Measurements from ENCODE around the gene CALD1. TPM values are rescaled to one million over a fixed set of nuclear protein-coding genes. Genes with fewer than 3 reads are reported as not detected.
A peak's percentile ranks its signal among the peaks of the same experiment; 100 is the strongest.

CALD1 gene
- total RNA-seq, 1 donor from 2014 or later: 2.3 TPM

DNA sequence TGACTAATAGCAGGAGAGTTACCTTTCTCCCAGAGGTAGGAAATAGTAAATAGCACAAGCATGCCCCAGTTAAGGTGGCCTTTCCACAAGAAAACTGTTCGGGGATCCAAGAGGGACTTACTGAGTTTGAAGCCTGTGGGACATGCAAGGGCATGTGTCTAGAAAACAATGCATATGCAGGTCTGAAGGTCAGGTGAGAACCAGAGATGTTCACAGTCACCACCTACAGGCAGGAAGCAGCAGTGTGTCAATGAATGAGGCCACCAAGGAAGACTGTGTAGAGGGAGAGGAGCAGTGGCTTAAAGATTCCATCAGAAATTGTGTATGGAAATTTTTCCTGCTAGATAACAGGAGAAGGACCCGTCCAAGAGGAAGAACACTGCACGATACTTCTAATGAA, 66.0 kb downstream of the CALD1 start:
- no peak for DNase-seq (ENCODE audit: low spot score)
- no peak overlapping the region for H3K4me3 Mint-ChIP-seq
- intact Hi-C loops (cut with micrococcal nuclease): no loop called here
- peaks cover 15% of the 10 kb centered on the region for H3K4me1 Mint-ChIP-seq (ENCODE audit: low read depth)
- peaks cover 2% of the 10 kb centered on the region for H3K36me3 Mint-ChIP-seq (ENCODE audit: low read depth)
- H3K27me3 Mint-ChIP-seq (ENCODE audit: insufficient read depth): no peaks in the 10 kb centered on the region
- no peak overlapping the region for H3K27ac Mint-ChIP-seq
- no peaks in the 10 kb centered on the region for H3K9me3 Mint-ChIP-seq

DNA sequence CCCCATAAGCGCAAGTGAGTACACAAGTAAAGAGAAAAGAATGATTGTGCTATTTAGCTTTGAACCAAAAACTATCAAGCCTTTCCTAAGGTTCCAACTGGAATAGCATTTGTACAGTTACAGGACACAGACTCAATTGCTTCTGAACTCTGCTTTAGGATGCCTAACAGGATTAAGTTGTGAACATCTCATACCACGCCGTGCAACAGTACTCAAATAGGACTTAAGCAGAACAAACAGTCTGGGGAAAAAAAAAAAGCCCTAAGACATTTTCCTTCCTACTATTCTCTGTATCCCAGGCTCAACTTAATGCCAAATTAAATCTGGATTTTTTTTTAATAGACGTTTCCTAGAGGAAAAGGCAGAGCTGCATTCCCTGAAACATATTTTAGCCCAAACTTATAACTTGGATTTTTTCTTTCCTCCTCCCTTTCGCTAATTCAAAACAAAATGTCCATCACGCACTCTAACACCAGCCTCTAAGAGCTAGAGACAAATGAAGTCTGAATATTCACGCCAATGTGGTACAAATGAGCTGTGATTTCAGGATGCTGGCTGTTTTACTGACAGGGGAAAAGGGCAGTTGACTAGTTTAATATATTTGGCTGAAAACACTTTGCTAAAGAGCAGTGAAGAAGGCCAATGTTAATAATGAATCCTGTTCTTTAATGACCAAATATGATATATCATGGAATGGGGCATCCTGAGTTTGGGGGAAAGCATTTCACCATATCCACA, 68.6 kb downstream of the CALD1 start:
- Mint-ChIP-seq H3K27me3 (ENCODE audit: insufficient read depth) (no peaks in the 10 kb centered on the region), H3K9me3 (no peaks in the 10 kb centered on the region), H3K27ac (no peak overlapping the region), H3K36me3 (ENCODE audit: low read depth) (peaks cover 4% of the 10 kb centered on the region), H3K4me3 (no peak overlapping the region), H3K4me1 (ENCODE audit: low read depth) (peaks cover 23% of the 10 kb centered on the region)
- no peak for DNase-seq (ENCODE audit: low spot score)
- intact Hi-C loops (cut with micrococcal nuclease): no loop called here

GRCh38 chr7:134850066-134850465, 70.6 kb downstream of the CALD1 start:
- Mint-ChIP-seq H3K36me3 (ENCODE audit: low read depth) (peaks cover 8% of the 10 kb centered on the region), H3K4me3 (no peak overlapping the region), H3K9me3 (no peaks in the 10 kb centered on the region), H3K4me1 (ENCODE audit: low read depth) (peaks cover 24% of the 10 kb centered on the region), H3K27ac (no peak overlapping the region), H3K27me3 (ENCODE audit: insufficient read depth) (no peaks in the 10 kb centered on the region)
- intact Hi-C loops (cut with micrococcal nuclease): no loop called here
- DNase-seq (ENCODE audit: low spot score): no peak

DNA sequence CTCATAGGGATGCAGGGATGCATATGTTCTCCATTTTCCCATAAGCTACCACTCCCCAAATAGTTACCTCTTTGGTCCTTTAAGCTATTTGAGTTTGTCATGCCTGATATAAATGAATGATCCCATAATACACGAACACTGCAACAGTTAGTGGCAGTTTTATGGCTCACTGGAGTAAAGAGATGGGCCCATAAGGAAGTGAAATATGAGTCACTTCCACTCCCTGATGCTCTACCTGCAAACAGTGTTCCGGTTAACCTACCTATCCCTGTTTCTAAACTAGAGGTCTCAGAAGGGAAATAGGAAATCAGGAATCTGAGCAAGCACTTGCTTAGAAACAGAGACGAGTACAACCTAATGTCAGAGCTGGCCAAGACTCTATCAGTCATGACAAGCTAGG, 71.7 kb downstream of the CALD1 start:
- Mint-ChIP-seq H3K27ac (no peak overlapping the region), H3K9me3 (peaks cover 5% of the 10 kb centered on the region), H3K27me3 (ENCODE audit: insufficient read depth) (no peaks in the 10 kb centered on the region), H3K36me3 (ENCODE audit: low read depth) (peaks cover 9% of the 10 kb centered on the region), H3K4me3 (no peak overlapping the region), H3K4me1 (ENCODE audit: low read depth) (peaks cover 27% of the 10 kb centered on the region)
- DNase-seq (ENCODE audit: low spot score): no peak
- intact Hi-C loops (cut with micrococcal nuclease): no loop called here

DNA sequence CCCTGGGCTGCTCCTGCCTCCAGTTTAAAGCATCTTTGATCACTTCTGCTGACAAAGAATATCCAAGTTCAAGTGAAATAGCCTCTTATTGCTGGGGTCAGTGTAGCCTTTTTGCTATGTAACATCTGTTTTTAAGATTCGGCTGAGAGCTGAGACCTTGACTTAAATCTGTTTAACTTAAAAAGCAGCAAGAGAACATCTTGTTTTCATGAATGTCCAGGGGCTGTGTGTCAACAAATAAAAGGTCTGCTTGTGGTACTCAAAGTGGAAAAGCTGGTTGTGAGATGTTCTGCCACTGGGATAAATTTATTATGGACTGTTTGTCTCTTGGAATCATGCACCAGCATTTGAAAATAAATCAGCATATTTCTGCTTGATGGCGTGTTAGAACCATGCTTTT, 73.2 kb downstream of the CALD1 start:
- peaks cover 5% of the 10 kb centered on the region for H3K9me3 Mint-ChIP-seq
- no peak overlapping the region for H3K4me3 Mint-ChIP-seq
- intact Hi-C loops (cut with micrococcal nuclease): no loop called here
- no peaks in the 10 kb centered on the region for H3K27me3 Mint-ChIP-seq (ENCODE audit: insufficient read depth)
- H3K36me3 Mint-ChIP-seq (ENCODE audit: low read depth): peaks cover 8% of the 10 kb centered on the region
- H3K27ac Mint-ChIP-seq: no peak overlapping the region
- peaks cover 35% of the 10 kb centered on the region for H3K4me1 Mint-ChIP-seq (ENCODE audit: low read depth)
- no peak for DNase-seq (ENCODE audit: low spot score)

DNA sequence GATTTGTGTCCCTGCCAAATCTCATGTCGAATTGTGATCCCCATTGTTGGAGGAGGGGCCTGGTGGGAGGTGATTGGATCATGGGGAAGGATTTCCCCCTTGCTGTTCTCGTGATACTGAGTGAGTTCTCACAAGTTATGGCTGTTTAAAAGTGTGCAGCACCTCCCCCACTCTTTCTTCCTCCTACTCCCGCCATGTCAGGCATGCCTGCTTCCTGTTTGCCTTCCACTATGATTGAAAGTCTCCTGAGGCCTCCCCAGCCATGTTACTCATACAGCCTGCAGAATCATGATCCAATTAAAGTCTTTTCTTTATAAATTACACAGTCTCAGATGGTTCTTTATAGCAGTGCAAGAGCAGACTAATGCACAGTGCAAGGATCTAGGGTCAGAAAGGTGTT, 75.4 kb downstream of the CALD1 start:
- DNase-seq (ENCODE audit: low spot score): no peak
- Mint-ChIP-seq H3K27ac (no peak overlapping the region), H3K27me3 (ENCODE audit: insufficient read depth) (no peaks in the 10 kb centered on the region), H3K36me3 (ENCODE audit: low read depth) (peaks cover 10% of the 10 kb centered on the region), H3K4me1 (ENCODE audit: low read depth) (peaks cover 38% of the 10 kb centered on the region), H3K9me3 (peaks cover 5% of the 10 kb centered on the region), H3K4me3 (no peak overlapping the region)
- intact Hi-C loops (cut with micrococcal nuclease): no loop called here

DNA sequence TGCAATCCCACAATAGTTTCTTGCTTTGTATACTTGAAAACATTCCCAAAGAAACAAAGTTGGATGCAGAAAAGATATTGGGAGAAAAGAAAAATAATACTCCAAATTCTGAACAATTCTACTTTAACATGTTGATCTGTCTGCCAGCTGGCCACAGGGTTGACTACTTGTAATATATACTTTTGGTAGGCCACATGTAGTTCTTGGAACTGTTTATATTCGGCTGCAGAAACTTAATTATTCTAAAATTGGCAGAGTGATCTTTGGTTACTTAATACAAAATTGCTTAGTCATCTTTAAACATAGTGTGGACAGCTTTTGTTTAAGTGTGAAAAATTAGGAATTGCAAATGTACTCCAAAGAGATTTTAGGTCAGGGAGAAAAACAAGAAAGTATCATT, 76.0 kb downstream of the CALD1 start:
- H3K4me1 Mint-ChIP-seq (ENCODE audit: low read depth): peaks cover 35% of the 10 kb centered on the region
- H3K27me3 Mint-ChIP-seq (ENCODE audit: insufficient read depth): no peaks in the 10 kb centered on the region
- intact Hi-C loops (cut with micrococcal nuclease): no loop called here
- peaks cover 12% of the 10 kb centered on the region for H3K36me3 Mint-ChIP-seq (ENCODE audit: low read depth)
- DNase-seq (ENCODE audit: low spot score): no peak
- no peak overlapping the region for H3K4me3 Mint-ChIP-seq
- H3K9me3 Mint-ChIP-seq: peaks cover 5% of the 10 kb centered on the region
- H3K27ac Mint-ChIP-seq: peak overlapping the region; percentile 34

DNA sequence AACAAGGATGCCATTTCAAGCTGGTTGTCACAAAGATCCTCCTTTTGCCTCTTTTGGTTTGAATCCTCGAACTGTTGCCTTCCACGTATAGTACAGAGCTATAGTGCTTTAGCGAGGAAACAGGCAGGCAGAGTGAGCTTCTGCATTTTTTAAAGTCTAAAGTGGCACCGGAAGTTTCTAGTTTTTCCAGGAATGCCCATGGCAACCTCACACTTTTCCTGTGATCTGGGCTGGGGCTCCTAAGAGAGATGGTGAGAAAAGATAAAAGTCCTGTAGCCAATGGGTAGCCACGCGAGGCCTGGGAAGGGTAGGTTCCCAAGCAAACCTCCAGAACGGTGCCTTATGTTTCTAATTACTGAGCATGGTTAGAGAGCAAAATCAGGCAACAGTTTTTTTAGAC, 76.7 kb downstream of the CALD1 start:
- Mint-ChIP-seq H3K4me3 (peak overlapping the region; percentile 28), H3K36me3 (ENCODE audit: low read depth) (peaks cover 10% of the 10 kb centered on the region), H3K9me3 (peaks cover 5% of the 10 kb centered on the region), H3K27ac (peak overlapping the region; percentile 48), H3K27me3 (ENCODE audit: insufficient read depth) (no peaks in the 10 kb centered on the region), H3K4me1 (ENCODE audit: low read depth) (peaks cover 29% of the 10 kb centered on the region)
- no peak for DNase-seq (ENCODE audit: low spot score)
- intact Hi-C loops (cut with micrococcal nuclease): no loop called here

DNA sequence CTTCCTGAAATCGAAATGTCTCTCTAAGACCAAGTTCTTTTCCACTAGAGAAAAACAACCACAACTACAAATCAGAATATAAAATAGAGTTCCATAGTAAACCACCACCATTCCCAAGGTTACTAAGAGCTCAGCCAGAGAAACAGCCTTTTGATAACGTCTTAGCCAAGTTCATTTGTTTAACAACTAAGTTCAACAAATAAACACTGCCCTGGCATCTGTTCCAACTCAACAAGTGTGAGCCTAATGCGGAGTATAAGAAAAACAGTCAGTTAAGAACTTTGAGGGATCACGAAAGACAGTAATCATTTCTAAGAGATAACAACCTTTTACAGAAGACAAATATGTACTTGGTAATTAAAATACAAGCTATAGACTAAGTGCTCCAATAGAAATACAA, 77.3 kb downstream of the CALD1 start:
- H3K36me3 Mint-ChIP-seq (ENCODE audit: low read depth): peaks cover 10% of the 10 kb centered on the region
- peaks cover 28% of the 10 kb centered on the region for H3K4me1 Mint-ChIP-seq (ENCODE audit: low read depth)
- peak overlapping the region; percentile 67 for H3K27ac Mint-ChIP-seq
- H3K4me3 Mint-ChIP-seq: no peak overlapping the region
- H3K9me3 Mint-ChIP-seq: peaks cover 9% of the 10 kb centered on the region
- DNase-seq (ENCODE audit: low spot score): no peak
- intact Hi-C loops (cut with micrococcal nuclease): no loop called here
- no peaks in the 10 kb centered on the region for H3K27me3 Mint-ChIP-seq (ENCODE audit: insufficient read depth)

DNA sequence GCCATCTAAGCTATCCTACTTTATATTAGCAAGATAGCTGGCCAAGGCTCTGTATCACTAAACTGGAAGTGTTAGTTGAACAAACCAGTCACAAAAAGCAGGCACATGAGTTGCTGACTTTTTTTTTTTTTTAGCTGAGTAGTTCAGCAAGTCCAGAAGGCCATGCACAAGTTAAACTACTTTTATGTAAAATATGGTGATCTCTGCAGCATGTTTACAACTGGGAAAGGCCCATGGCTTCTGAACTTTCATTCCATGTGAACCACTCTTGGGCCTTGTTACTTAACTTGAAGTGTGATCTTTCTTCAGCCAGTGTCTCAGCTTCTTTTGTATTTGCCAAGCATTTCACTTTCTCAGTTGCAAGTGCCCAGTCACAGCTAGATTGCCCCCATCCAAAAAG, 78.5 kb downstream of the CALD1 start:
- Mint-ChIP-seq H3K4me1 (ENCODE audit: low read depth) (peaks cover 28% of the 10 kb centered on the region), H3K27ac (no peak overlapping the region), H3K9me3 (peaks cover 10% of the 10 kb centered on the region), H3K4me3 (no peak overlapping the region), H3K36me3 (ENCODE audit: low read depth) (peaks cover 12% of the 10 kb centered on the region), H3K27me3 (ENCODE audit: insufficient read depth) (no peaks in the 10 kb centered on the region)
- no peak for DNase-seq (ENCODE audit: low spot score)
- intact Hi-C loops (cut with micrococcal nuclease): no loop called here

DNA sequence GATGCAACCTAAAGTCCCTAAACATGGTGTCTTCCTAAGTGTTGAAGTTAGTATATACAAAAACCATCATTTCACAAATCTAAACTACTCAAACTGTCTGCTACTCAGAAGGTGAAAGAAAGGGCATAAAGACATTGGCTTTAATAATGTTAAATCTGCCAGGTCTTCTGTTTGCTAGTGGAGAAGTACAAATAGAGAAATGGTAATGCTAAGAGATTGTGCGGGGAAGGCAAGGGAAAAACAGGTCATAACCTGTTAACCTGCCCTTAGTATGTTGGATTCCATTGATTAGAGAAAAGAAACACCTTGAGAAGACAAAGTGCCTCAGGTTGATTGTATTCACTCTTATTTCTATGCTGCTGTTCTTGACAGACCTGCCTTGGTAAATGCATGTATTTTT, 80.3 kb downstream of the CALD1 start:
- H3K27me3 Mint-ChIP-seq (ENCODE audit: insufficient read depth): no peaks in the 10 kb centered on the region
- H3K4me1 Mint-ChIP-seq (ENCODE audit: low read depth): peaks cover 35% of the 10 kb centered on the region
- H3K27ac Mint-ChIP-seq: no peak overlapping the region
- H3K36me3 Mint-ChIP-seq (ENCODE audit: low read depth): peaks cover 12% of the 10 kb centered on the region
- H3K9me3 Mint-ChIP-seq: peaks cover 10% of the 10 kb centered on the region
- no peak overlapping the region for H3K4me3 Mint-ChIP-seq
- no peak for DNase-seq (ENCODE audit: low spot score)
- intact Hi-C loops (cut with micrococcal nuclease): loop anchor here (10.0 kb wide), 1 partner anchor 355 kb away; the partner anchor contains the start of gene WDR91

DNA sequence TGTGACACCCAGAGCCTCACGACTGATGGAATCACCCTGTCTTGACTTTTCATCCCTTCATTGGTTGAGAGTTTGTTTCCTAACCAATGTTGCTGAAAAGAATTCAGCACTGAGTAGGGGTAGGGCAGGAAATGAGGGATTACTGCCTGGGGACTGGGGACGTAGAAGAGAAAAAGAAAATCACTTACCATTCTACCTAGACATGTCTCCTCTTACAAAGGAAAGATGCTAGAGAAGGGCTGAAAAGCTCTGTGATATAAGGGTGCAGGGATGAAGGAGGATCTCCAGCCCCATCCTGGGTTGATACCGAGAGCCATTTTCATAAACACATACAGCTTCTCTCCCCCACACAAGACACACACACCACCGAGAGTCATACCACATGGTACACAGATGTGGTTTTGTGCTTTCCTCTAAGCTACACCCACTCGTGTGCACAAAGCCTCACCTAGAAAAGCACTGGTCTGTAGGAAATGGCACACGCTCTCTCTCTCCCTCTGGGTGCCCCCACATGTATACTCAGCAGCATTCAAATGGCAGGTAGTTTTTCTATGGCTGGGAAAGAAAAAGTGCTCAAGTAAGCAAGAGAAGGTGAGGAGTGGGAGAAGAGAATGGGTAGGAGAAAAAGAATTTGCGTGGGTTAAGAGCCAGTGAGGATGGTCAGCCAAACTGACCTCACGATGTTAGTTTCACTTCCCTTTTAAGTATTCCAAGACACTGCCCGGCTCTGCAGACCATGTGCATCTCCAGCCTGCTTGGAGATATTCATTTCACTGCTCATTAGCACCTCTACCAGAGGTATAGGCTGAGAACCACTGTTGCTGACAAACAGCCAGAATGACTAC, 85.8 kb downstream of the CALD1 start:
- intact Hi-C loops (cut with micrococcal nuclease): loop anchor here (1.0 to 10.0 kb wide), 6 partner anchors 55 to 350 kb away; partner anchors contain the start of genes BPGM, CYREN and WDR91
- peak overlapping the region; percentile 49 for H3K27ac Mint-ChIP-seq

DNA sequence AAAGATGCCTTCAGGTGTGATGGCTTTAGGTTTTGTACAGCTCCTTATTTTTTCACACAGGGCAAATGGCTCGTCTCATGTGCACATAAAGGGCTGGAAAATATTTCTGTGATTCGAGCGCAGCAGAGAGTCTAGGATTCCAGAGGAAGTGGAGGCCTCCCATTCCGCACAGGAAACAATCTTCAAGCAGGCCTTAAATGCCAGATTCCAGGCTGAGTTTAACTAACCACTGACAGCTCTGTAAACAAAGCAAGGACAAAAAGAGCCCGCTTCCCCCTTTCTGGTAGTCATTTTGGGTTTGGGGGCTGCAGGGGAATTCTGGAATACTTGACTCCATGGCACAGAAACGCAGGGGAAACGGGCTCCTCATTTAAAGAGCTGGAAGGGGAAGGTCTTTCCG, 87.2 kb downstream of the CALD1 start:
- H3K9me3 Mint-ChIP-seq: peaks cover 1% of the 10 kb centered on the region
- peaks cover 3% of the 10 kb centered on the region for H3K36me3 Mint-ChIP-seq (ENCODE audit: low read depth)
- peaks cover 34% of the 10 kb centered on the region for H3K4me1 Mint-ChIP-seq (ENCODE audit: low read depth)
- no peaks in the 10 kb centered on the region for H3K27me3 Mint-ChIP-seq (ENCODE audit: insufficient read depth)
- H3K27ac Mint-ChIP-seq: no peak overlapping the region
- no peak for DNase-seq (ENCODE audit: low spot score)
- intact Hi-C loops (cut with micrococcal nuclease): loop anchor here (5.0 to 10.0 kb wide), 4 partner anchors 114 to 348 kb away; partner anchors contain the start of genes BPGM, CYREN and WDR91
- H3K4me3 Mint-ChIP-seq: no peak overlapping the region

More for the DNA sequence above, 85.8 kb downstream of the CALD1 start:
- Mint-ChIP-seq H3K36me3 (ENCODE audit: low read depth) (peaks cover 3% of the 10 kb centered on the region), H3K4me1 (ENCODE audit: low read depth) (peaks cover 30% of the 10 kb centered on the region), H3K4me3 (peak overlapping the region; percentile 8), H3K27me3 (ENCODE audit: insufficient read depth) (no peaks in the 10 kb centered on the region), H3K9me3 (peaks cover 5% of the 10 kb centered on the region)
- peak; percentile 44 for DNase-seq (ENCODE audit: low spot score)
